Esophagus squamous epithelium (tissue), 5 donors: ENCODE measurements around the gene CD40. TPM values are rescaled to one million over a fixed set of nuclear protein-coding genes. Genes with fewer than 3 reads are reported as not detected.
A peak's percentile ranks its signal among the peaks of the same experiment; 100 is the strongest.

Experiments
- DNase-seq: peaks from one replicate; lab custom pipeline; 2025; lab: John Stamatoyannopoulos, UW
- H3K27ac ChIP-seq, 4 donors: fragments of 200-600 bp; sonication (generic); one replicate each; pipeline ENCODE4 v1.5.1; 2016 to 2019; ENCODE audit warnings: mild to moderate bottlenecking in 1 of 4
- H3K27me3 ChIP-seq, 4 donors: fragments of 200-600 bp; sonication (generic); 1 replicate in 3 of 4; 2 replicates in 1 of 4; pipeline versions ENCODE4 v1.5.1 to v1.6.0; 2017 to 2021; ENCODE audit warnings: antibody characterized with exemption in 1 of 4
- H3K36me3 ChIP-seq, 3 donors: fragments of 200-600 bp; sonication (generic); one replicate each; pipeline ENCODE4 v1.5.1; 2016 to 2019
- H3K4me1 ChIP-seq, 3 donors: fragments of 200-600 bp; sonication (generic); one replicate each; pipeline ENCODE4 v1.5.1; 2017 to 2019
- H3K4me3 ChIP-seq, 4 donors: fragments of 200-600 bp; sonication (generic); 1 replicate in 3 of 4; 2 replicates in 1 of 4; pipeline ENCODE4 v1.5.1; 2016 to 2019; ENCODE audit warnings: mild to moderate bottlenecking in 2 of 4, moderate library complexity in 1 of 4
- H3K9me3 ChIP-seq, 3 donors: fragments of 200-600 bp; sonication (generic); one replicate each; pipeline ENCODE4 v1.5.1; 2016 to 2019
- CTCF ChIP-seq, 6 experiments: fragments of 450-650 bp in 4 of 6; fragments of 200-600 bp in 2 of 6; sonication (generic) in 2 of 6; IDR thresholded peaks; one replicate each; pipeline ENCODE4 v1.5.1; 2016 to 2019; ENCODE audit warnings: antibody characterized with exemption in 6 of 6, mild to moderate bottlenecking in 4 of 6, moderate library complexity in 4 of 6
- POLR2A ChIP-seq, 4 donors: fragments of 450-650 bp; IDR thresholded peaks; one replicate each; pipeline ENCODE4 v1.6.1; 2017; ENCODE audit warnings: antibody characterized with exemption in 4 of 4, mild to moderate bottlenecking in 4 of 4, moderate library complexity in 3 of 4
- WGBS, 2 donors: methylation state at CpG; one replicate each; pipeline ENCODE4 v1.1.5; 2018; 5-methylcytosine and 5-hydroxymethylcytosine counted together
- intact Hi-C: fragments of 100-400 bp; cut with DNase I; formaldehyde crosslinking; loops from one replicate; pipeline ENCODE4 v1.15.0; 2022
- total RNA-seq, 4 donors: library from RNA; depleted of rRNA; stranded (reverse); fragments of >200 nt; gene quantifications; one replicate each; pipeline ENCODE4 v1.1.0, GENCODE V29; 2016
- donor health status: DM: yes; HTN: yes; CAD: no.

Gene CD40
- total RNA-seq, 4 donors from 2014 or later = 3.2 to 15.3 (median 10.2) TPM

DNA sequence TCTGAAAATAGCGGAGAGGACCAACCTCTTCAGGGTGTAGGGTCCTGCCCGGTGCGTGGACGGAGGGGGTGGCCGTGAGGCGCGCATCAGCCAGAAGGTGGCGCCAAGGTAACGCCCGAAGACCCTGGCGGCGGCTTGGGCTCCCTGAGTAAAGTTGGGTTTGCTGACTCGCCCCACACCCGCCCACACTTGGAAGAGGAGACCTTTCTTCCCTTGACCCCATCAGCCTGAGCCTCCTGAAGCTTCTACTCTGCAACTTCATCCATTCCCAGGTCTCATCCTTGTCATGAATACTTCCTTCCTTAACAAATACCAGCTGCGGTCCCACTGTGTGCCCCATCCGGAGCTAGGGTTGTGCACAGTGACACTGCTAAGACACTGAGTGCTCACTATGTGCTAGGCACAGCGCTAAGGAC, 14.6 kb downstream of the CD40 start:
- TF ChIP-seq CTCF (IDR thresholded peaks at IDR 0.05) (peak; percentile 78 to 90 (median 81)), POLR2A (IDR thresholded peaks at IDR 0.05) (no peak)
- H3K27me3 ChIP-seq = peaks cover 0 to 67% (median 0%) of the 10 kb centered on the region in 4 donors
- H3K36me3 ChIP-seq = no peaks in the 10 kb centered on the region
- H3K9me3 ChIP-seq = no peaks in the 10 kb centered on the region
- H3K4me1 ChIP-seq = peaks cover 0 to 41% (median 9%) of the 10 kb centered on the region in 3 donors
- intact Hi-C loops = loop anchor here (10.0 kb wide), 1 partner anchor 212 kb away; no protein-coding TSS in a partner anchor
- no peak overlapping the region for H3K4me3 ChIP-seq
- H3K27ac ChIP-seq = no peak overlapping the region
- 18 to 21% methylated on average over 10 to 11 of the region's 17 CpGs for WGBS, 2 donors
- no peak for DNase-seq

- TF ChIP-seq POLR2A (IDR thresholded peaks at IDR 0.05) (no peak), CTCF (IDR thresholded peaks at IDR 0.05) (no peak)
- Histone ChIP-seq H3K27ac (no peak overlapping the region), H3K9me3 (no peaks in the 10 kb centered on the region), H3K4me3 (no peak overlapping the region), H3K4me1 (peaks cover 0 to 55% (median 10%) of the 10 kb centered on the region in 3 donors), H3K27me3 (peaks cover 0 to 81% (median 0%) of the 10 kb centered on the region in 4 donors), H3K36me3 (no peaks in the 10 kb centered on the region)
- no peak for DNase-seq
- intact Hi-C loops = loop anchor here (10.0 kb wide), 1 partner anchor 211 kb away; no protein-coding TSS in a partner anchor
- 71 to 90% methylated on average over 6 to 8 of the region's 11 CpGs for WGBS, 2 donors
Measured at GRCh38 chr20:46133886-46134654, 16.0 kb downstream of the CD40 start.

DNA sequence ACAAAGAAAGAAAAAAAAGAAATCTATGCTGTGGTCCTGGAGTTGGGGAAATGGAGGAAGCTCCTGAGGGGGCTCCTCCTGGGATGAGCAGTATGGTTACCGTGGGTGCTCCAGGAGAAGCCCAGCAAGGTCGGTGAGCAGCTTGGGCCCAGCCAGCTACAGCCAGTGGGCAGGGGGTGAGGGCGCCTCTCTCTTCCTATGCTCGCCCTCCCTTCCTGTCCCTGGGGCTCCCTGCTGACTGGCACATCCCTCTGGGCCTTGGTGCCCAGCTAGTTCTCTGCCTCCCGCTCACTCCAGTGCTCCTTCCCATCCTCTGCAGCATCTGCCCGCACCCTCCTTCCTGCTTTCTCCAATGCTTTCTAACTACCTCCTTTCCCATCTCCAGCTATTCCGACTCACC, 16.6 kb downstream of the CD40 start:
- H3K27me3 ChIP-seq = peaks cover 0 to 87% (median 0%) of the 10 kb centered on the region in 4 donors
- H3K27ac ChIP-seq = no peak overlapping the region
- no peaks in the 10 kb centered on the region for H3K9me3 ChIP-seq
- no peak overlapping the region for H3K4me3 ChIP-seq
- peaks cover 0 to 61% (median 17%) of the 10 kb centered on the region in 3 donors for H3K4me1 ChIP-seq
- WGBS, 2 donors = 77 to 78% methylated on average over 7 of the region's 7 CpGs
- no peak for DNase-seq
- intact Hi-C loops = loop anchor here (10.0 kb wide), 1 partner anchor 210 kb away; no protein-coding TSS in a partner anchor
- TF ChIP-seq POLR2A (IDR thresholded peaks at IDR 0.05) = no peak
- TF ChIP-seq CTCF (IDR thresholded peaks at IDR 0.05) = no peak
- H3K36me3 ChIP-seq = no peaks in the 10 kb centered on the region

DNA sequence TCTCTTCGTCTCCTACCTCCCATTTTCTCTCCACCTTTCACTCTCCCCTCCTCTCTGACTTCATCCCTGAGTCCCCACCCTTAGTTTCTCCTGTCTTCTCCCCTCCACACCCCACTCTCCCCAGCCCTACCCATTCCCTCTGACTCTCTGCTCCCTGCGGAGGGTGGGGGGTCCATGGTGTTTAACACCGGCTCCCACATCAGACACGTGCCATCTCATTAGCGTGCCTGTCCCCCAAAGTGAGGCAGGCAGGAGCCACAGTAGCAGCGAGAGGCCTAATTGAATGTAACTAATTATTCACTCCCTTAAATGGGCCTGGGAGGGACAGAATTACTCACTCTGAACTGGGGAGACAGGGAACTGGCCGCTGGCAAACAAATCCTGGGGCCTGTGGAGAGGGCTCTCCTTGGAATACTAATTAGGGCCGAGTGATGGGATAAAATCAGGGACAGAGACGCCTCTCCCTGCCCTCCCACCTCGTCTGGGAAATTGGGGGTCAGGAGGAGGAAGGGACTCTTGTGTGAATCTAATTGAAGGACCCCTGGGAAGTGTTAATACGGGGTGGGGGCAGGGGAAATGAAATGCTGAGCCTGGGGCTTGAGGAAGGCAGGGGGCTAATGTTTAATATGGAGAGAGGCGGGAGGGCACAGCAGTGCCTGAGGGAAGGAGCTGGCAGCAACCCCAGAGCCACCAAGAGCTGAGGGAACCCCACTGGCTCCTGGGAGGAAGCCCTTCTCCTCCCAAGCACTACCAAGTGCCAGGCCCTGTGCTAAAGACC, 17.9 kb downstream of the CD40 start:
- DNase-seq = no peak
- TF ChIP-seq CTCF (IDR thresholded peaks at IDR 0.05) = no peak
- no peak for TF ChIP-seq POLR2A (IDR thresholded peaks at IDR 0.05)
- intact Hi-C loops = loop anchor here (10.0 kb wide), 1 partner anchor 209 kb away; no protein-coding TSS in a partner anchor
- H3K4me3 ChIP-seq = no peak overlapping the region
- peaks cover 0 to 69% (median 21%) of the 10 kb centered on the region in 3 donors for H3K4me1 ChIP-seq
- H3K36me3 ChIP-seq = no peaks in the 10 kb centered on the region
- peaks cover 0 to 88% (median 0%) of the 10 kb centered on the region in 4 donors for H3K27me3 ChIP-seq
- WGBS, 2 donors = 50 to 62% methylated on average over 11 to 12 of the region's 12 CpGs
- no peak overlapping the region for H3K27ac ChIP-seq
- no peaks in the 10 kb centered on the region for H3K9me3 ChIP-seq
